A549 treated with CpdA at 1 μM for 4 hours (cell line): ENCODE measurements around the gene CKS1B. TPM values are rescaled to one million over a fixed set of nuclear protein-coding genes. Genes with fewer than 3 reads are reported as not detected.

Source experiments
- total RNA-seq: library from RNA; stranded (reverse); fragments of 200-300 nt; extraction: Qiagen RNA extraction; gene quantifications from 5 replicates; pipeline ENCODE4 v1.2.3, GENCODE V29; 2022; ENCODE audit warnings: low read depth

CKS1B gene
- 314 to 378 TPM (median 356 TPM) in 5 replicates for total RNA-seq

GRCh38 chr1:154974102-154974807, at the start of gene CKS1B:
CKS1B (plus strand) TSS chr1:154974681; CDS start chr1:154974746, 65 bp downstream.

GRCh38 chr1:154936555-154937084, 37.9 kb upstream of the CKS1B start, which contains the start of gene PMVK:
PMVK (minus strand) TSS chr1:154936719; CDS start chr1:154936685, 34 bp downstream.

GRCh38 chr1:154955718-154956543, 18.6 kb upstream of the CKS1B start, which contains the start of gene PBXIP1:
PBXIP1 (minus strand) TSS chr1:154956099; CDS start chr1:154953721, 2,378 bp downstream.

GRCh38 chr1:154961207-154962155, 13.0 kb upstream of the CKS1B start, which contains the start of gene PYGO2:
PYGO2 (minus strand) TSS chr1:154961782; CDS start chr1:154961576, 206 bp downstream.

GRCh38 chr1:154970631-154971340, 3.7 kb upstream of the CKS1B start, which contains the start of gene SHC1:
SHC1 (minus strand) TSS chr1:154970747; CDS start chr1:154970526, 221 bp downstream.

GRCh38 chr1:154982897-154983648, 8.6 kb downstream of the CKS1B start, which contains the start of gene FLAD1:
FLAD1 (plus strand) TSS chr1:154983344; CDS start chr1:154983695, 351 bp downstream.

GRCh38 chr1:154993572-154994268, 19.2 kb downstream of the CKS1B start, which contains the start of gene LENEP:
LENEP (plus strand) TSS chr1:154993586; CDS start chr1:154993608, 22 bp downstream.

GRCh38 chr1:155002464-155003226, 28.2 kb downstream of the CKS1B start, which contains the start of gene ZBTB7B:
ZBTB7B (plus strand) TSS chr1:155002802; CDS start chr1:155014661, 11,859 bp downstream.

Other genes starting within 250 kb of the CKS1B start
- 0.05 to 0.07 TPM (median 0.05 TPM) in 3 of 5 replicates, not detected in the others for gene KCNN3, start 104.4 kb upstream of the CKS1B start, total RNA-seq
- gene PMVK, start 38.0 kb upstream of the CKS1B start, total RNA-seq: 38.2 to 44.2 TPM (median 41.9 TPM) in 5 replicates
- gene PBXIP1, start 18.6 kb upstream of the CKS1B start, total RNA-seq: 12.4 to 16.4 TPM (median 15.2 TPM) in 5 replicates
- 19.2 to 24.9 TPM (median 22.4 TPM) in 5 replicates for gene PYGO2, start 12.9 kb upstream of the CKS1B start, total RNA-seq
- 128 to 148 TPM (median 144 TPM) in 5 replicates for gene SHC1, start 3.9 kb upstream of the CKS1B start, total RNA-seq
- gene FLAD1, start 8.7 kb downstream of the CKS1B start, total RNA-seq: 38.6 to 46.1 TPM (median 42.8 TPM) in 5 replicates
- not detected in 5 replicates for gene LENEP, start 18.9 kb downstream of the CKS1B start, total RNA-seq
- gene ZBTB7B, start 28.1 kb downstream of the CKS1B start, total RNA-seq: 16.3 to 24.6 TPM (median 22.0 TPM) in 5 replicates
- gene DCST2, start 59.1 kb downstream of the CKS1B start, total RNA-seq: 0.32 to 0.79 TPM (median 0.43 TPM) in 4 of 5 replicates, not detected in the other
- gene DCST1, start 59.1 kb downstream of the CKS1B start, total RNA-seq: 0.02 TPM in 1 of 5 replicates, not detected in the others
- gene ADAM15, start 76.6 kb downstream of the CKS1B start, total RNA-seq: 53.3 to 78.1 TPM (median 69.5 TPM) in 5 replicates
- gene EFNA4, start 89.1 kb downstream of the CKS1B start, total RNA-seq: 7.0 to 10.0 TPM (median 8.4 TPM) in 5 replicates
- 2.3 to 5.0 TPM (median 4.7 TPM) in 5 replicates for gene EFNA3, start 104.2 kb downstream of the CKS1B start, total RNA-seq
- gene EFNA1, start 153.2 kb downstream of the CKS1B start, total RNA-seq: 35.9 to 42.4 TPM (median 36.7 TPM) in 5 replicates
- 32.2 to 36.2 TPM (median 34.4 TPM) in 5 replicates for gene SLC50A1, start 161.2 kb downstream of the CKS1B start, total RNA-seq
- 63.4 to 108 TPM (median 93.8 TPM) in 5 replicates for gene DPM3, start 165.8 kb downstream of the CKS1B start, total RNA-seq
- gene KRTCAP2, start 198.6 kb downstream of the CKS1B start, total RNA-seq: 200 to 262 TPM (median 243 TPM) in 5 replicates
- gene TRIM46, start 199.2 kb downstream of the CKS1B start, total RNA-seq: 1.2 to 1.6 TPM (median 1.5 TPM) in 5 replicates
- 7.8 to 10.1 TPM (median 9.5 TPM) in 5 replicates for gene THBS3, start 233.2 kb downstream of the CKS1B start, total RNA-seq
- gene MTX1, start 234.0 kb downstream of the CKS1B start, total RNA-seq: 66.1 to 77.7 TPM (median 70.8 TPM) in 5 replicates